ENCODE data around the gene IL23A. TPM values are rescaled to one million over a fixed set of nuclear protein-coding genes. Genes with fewer than 3 reads are reported as not detected.

The IL23A gene
- total RNA-seq, 1 donor from 2014 or later = 0.56 TPM

- Histone ChIP-seq H3K27me3 (ENCODE audit: low read depth) (no peaks in the 10 kb centered on the region), H3K36me3 (no peaks in the 10 kb centered on the region), H3K4me3 (no peak overlapping the region), H3K9me3 (no peaks in the 10 kb centered on the region), H3K27ac (no peak overlapping the region), H3K4me1 (no peaks in the 10 kb centered on the region)
- ATAC-seq (no peak), DNase-seq (no peak)
- no peak for TF ChIP-seq CTCF (IDR thresholded peaks at IDR 0.05)
- intact Hi-C loops (cut with DNase I) = no loop called here
Observed at GRCh38 chr12:56387152-56387736, 48.6 kb downstream of the IL23A start.

- no peak for ATAC-seq
- intact Hi-C loops (cut with DNase I) = no loop called here
- DNase-seq = no peak
- TF ChIP-seq CTCF (IDR thresholded peaks at IDR 0.05) = no peak
- H3K27ac ChIP-seq = no peak overlapping the region
- H3K9me3 ChIP-seq = no peaks in the 10 kb centered on the region
- no peaks in the 10 kb centered on the region for H3K36me3 ChIP-seq
- H3K4me3 ChIP-seq = no peak overlapping the region
- H3K27me3 ChIP-seq (ENCODE audit: low read depth) = no peaks in the 10 kb centered on the region
- H3K4me1 ChIP-seq = no peaks in the 10 kb centered on the region
Observed at GRCh38 chr12:56389412-56389811, 50.7 kb downstream of the IL23A start.

Other genes with a start within 250 kb of the IL23A start
- 69.4 TPM for gene PA2G4, start 234.3 kb upstream of the IL23A start, total RNA-seq
- gene RPL41, start 222.3 kb upstream of the IL23A start, total RNA-seq = 2,837 TPM
- 12.5 TPM for gene ZC3H10, start 220.6 kb upstream of the IL23A start, total RNA-seq
- 114 TPM for gene ESYT1, start 210.6 kb upstream of the IL23A start, total RNA-seq
- 21.4 TPM for gene MYL6B, start 186.3 kb upstream of the IL23A start, total RNA-seq
- gene MYL6, start 180.5 kb upstream of the IL23A start, total RNA-seq = 1,292 TPM
- 115 TPM for gene SMARCC2, start 149.4 kb upstream of the IL23A start, total RNA-seq
- 49.8 TPM for gene RNF41, start 117.0 kb upstream of the IL23A start, total RNA-seq
- gene NABP2, start 114.5 kb upstream of the IL23A start, total RNA-seq = 20.9 TPM
- gene SLC39A5, start 108.8 kb upstream of the IL23A start, total RNA-seq = not detected
- 27.8 TPM for gene ANKRD52, start 80.5 kb upstream of the IL23A start, total RNA-seq
- gene COQ10A, start 71.9 kb upstream of the IL23A start, total RNA-seq = 12.8 TPM
- 175 TPM for gene CS, start 38.6 kb upstream of the IL23A start, total RNA-seq
- 91.5 TPM for gene CNPY2, start 22.9 kb upstream of the IL23A start, total RNA-seq
- gene PAN2, start 4.9 kb upstream of the IL23A start, total RNA-seq = 93.5 TPM
- 213 TPM for gene STAT2, start 21.2 kb downstream of the IL23A start, total RNA-seq
- gene APOF, start 24.0 kb downstream of the IL23A start, total RNA-seq = not detected
- 10.6 TPM for gene TIMELESS, start 110.5 kb downstream of the IL23A start, total RNA-seq
- gene MIP, start 115.8 kb downstream of the IL23A start, total RNA-seq = not detected
- gene SPRYD4, start 129.7 kb downstream of the IL23A start, total RNA-seq = 3.1 TPM
- gene GLS2, start 149.3 kb downstream of the IL23A start, total RNA-seq = 4.8 TPM
- gene RBMS2, start 182.9 kb downstream of the IL23A start, total RNA-seq = 129 TPM

Measured in lower lobe of right lung (tissue), 2 donors.